Endodermal cell (in vitro differentiated cells): ENCODE data around the gene MYBBP1A. TPM values are rescaled to one million over a fixed set of nuclear protein-coding genes. Genes with fewer than 3 reads are reported as not detected.

ENCODE experiments used
- DNase-seq: peaks from one replicate; pipeline ENCODE4 v3.0.0-alpha.2; 2017
- H3K27ac ChIP-seq: 2 replicates; pipeline ENCODE4 v1.5.1; 2013; ENCODE audit warnings: mild to moderate bottlenecking, low read depth, low read length, moderate library complexity
- H3K27me3 ChIP-seq: 2 replicates; pipeline ENCODE4 v1.6.1; 2013; ENCODE audit warnings: mild to moderate bottlenecking, low read length, moderate library complexity; ENCODE audit not compliant: insufficient read depth, control insufficient read depth, poor library complexity, severe bottlenecking
- H3K36me3 ChIP-seq: 2 replicates; pipeline ENCODE4 v1.7.0; 2013; ENCODE audit warnings: mild to moderate bottlenecking, low read length, moderate library complexity; ENCODE audit not compliant: control insufficient read depth, insufficient read depth
- H3K4me1 ChIP-seq: one replicate; pipeline ENCODE4 v1.7.0; 2013; ENCODE audit warnings: low read length; ENCODE audit not compliant: control insufficient read depth, insufficient read depth
- H3K4me3 ChIP-seq: 2 replicates; pipeline ENCODE4 v1.5.1; 2013; ENCODE audit warnings: mild to moderate bottlenecking, low read length, moderate library complexity
- H3K9ac ChIP-seq: 2 replicates; pipeline ENCODE4 v1.6.1; 2013; ENCODE audit warnings: mild to moderate bottlenecking, low read length, moderate library complexity; ENCODE audit not compliant: poor library complexity, severe bottlenecking; ENCODE audit errors: extremely low read depth
- H3K9me3 ChIP-seq: 2 replicates; pipeline ENCODE4 v1.6.1; 2013; ENCODE audit warnings: mild to moderate bottlenecking, low read length, moderate library complexity; ENCODE audit not compliant: control insufficient read depth
- H3K27ac Mint-ChIP-seq: 2 replicates; pipeline ENCODE4 v1.8.0; 2020; ENCODE audit warnings: mixed read lengths
- H3K27me3 Mint-ChIP-seq: 2 replicates; pipeline ENCODE4 v1.8.0; 2021; ENCODE audit warnings: mild to moderate bottlenecking, mixed read lengths; ENCODE audit not compliant: insufficient read depth
- H3K36me3 Mint-ChIP-seq: 2 replicates; pipeline ENCODE4 v1.8.0; 2020; ENCODE audit warnings: low read depth, mixed read lengths
- H3K4me1 Mint-ChIP-seq: 2 replicates; pipeline ENCODE4 v1.8.0; 2020; ENCODE audit warnings: mixed read lengths
- H3K4me3 Mint-ChIP-seq: 2 replicates; pipeline ENCODE4 v1.8.0; 2020; ENCODE audit warnings: mild to moderate bottlenecking, moderate library complexity, mixed read lengths
- H3K9me3 Mint-ChIP-seq: 2 replicates; pipeline ENCODE4 v1.8.0; 2020; ENCODE audit warnings: mild to moderate bottlenecking, mixed read lengths
- CTCF ChIP-seq: fragments of 200-600 bp; sonication (generic); conservative IDR thresholded peaks from 2 replicates; pipeline ENCODE4 v1.5.0; 2021; ENCODE audit warnings: antibody characterized with exemption, mild to moderate bottlenecking
- WGBS, 2 experiments: methylation state at CpG; one replicate each; pipeline versions ENCODE4 v1.1.5 to v1.1.7; 2013; ENCODE audit warnings: missing lambda C conversion rate in 2 of 2, mixed read lengths in 1 of 2; ENCODE audit not compliant: insufficient coverage in 1 of 2, insufficient read length in 1 of 2; 5-methylcytosine and 5-hydroxymethylcytosine counted together
- total RNA-seq, 2 donors: library from RNA; stranded (reverse); fragmentation: NEBNext Ultra II Directional in 1 of 2; extraction: Animal tissue kit (Norgen Biotek cat#: 25700) in 1 of 2; gene quantifications; 2 replicates in 1 of 2; 3 replicates in 1 of 2; pipeline ENCODE4 v1.2.1, GENCODE V29; 2021

Gene MYBBP1A
- total RNA-seq, 2 donors from 2014 or later: 55.6 to 70.9 TPM

DNA sequence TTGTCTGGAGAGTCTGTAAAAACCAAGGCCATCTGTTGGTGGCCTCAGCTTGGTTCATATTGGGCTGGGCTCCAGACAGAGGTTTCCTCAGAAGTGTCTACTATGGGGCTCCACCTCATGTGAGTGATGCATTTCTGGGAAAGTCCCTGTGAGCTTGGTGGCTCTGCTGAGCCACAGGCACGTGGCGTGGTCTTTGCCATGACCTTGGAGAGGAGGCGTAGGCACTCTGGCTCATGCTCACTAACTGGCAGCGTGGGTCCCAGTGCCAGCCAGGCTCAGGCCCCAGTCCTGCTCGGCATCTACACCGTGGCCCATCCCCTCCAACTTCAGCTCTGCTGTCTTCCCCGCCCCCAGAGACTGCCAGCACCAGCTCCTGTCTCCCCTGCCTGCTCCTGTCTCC lies 18.5 kb upstream of the MYBBP1A start:
- Histone ChIP-seq H3K9ac (no peak overlapping the region), H3K4me3 (no peak overlapping the region), H3K36me3 (no peaks in the 10 kb centered on the region), H3K9me3 (no peaks in the 10 kb centered on the region), H3K4me1 (peaks cover 9% of the 10 kb centered on the region), H3K27ac (no peak overlapping the region), H3K27me3 (no peaks in the 10 kb centered on the region)
- Mint-ChIP-seq H3K27ac (no peak overlapping the region), H3K4me3 (no peak overlapping the region), H3K36me3 (no peaks in the 10 kb centered on the region), H3K27me3 (peaks cover 5% of the 10 kb centered on the region), H3K4me1 (peaks cover 7% of the 10 kb centered on the region), H3K9me3 (peaks cover 5% of the 10 kb centered on the region)
- WGBS, 2 experiments: 57 to 84% methylated on average over 3 to 7 of the region's 7 CpGs
- no peak for DNase-seq
- TF ChIP-seq CTCF: no peak

DNA sequence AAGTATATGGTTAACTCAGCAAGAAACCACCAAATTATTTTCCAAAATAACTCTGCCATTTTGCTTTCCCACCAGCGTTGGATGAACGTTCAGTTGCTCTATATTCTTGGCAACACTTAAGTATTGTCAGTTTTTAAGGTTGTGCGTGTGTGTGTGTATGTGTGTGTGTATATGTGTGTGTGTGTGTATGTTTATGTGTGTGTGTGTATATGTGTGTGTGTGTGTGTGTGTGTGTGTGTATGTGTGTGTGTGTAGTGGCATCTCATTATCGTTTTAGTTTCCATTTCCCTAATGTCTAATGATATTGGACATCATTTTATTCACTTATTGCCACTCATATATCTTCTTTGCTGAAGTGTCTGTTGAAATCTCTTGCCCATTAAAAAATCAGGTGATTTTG lies 17.9 kb upstream of the MYBBP1A start:
- Mint-ChIP-seq H3K4me1 (peaks cover 7% of the 10 kb centered on the region), H3K4me3 (no peak overlapping the region), H3K27ac (no peak overlapping the region), H3K27me3 (peaks cover 5% of the 10 kb centered on the region), H3K9me3 (peaks cover 5% of the 10 kb centered on the region), H3K36me3 (no peaks in the 10 kb centered on the region)
- WGBS, 2 experiments: 97% methylated on average over 3 of the region's 4 CpGs; no CpG with 5 or more reads in 1 of the 2 experiments
- Histone ChIP-seq H3K4me1 (peaks cover 9% of the 10 kb centered on the region), H3K27ac (no peak overlapping the region), H3K4me3 (no peak overlapping the region), H3K36me3 (no peaks in the 10 kb centered on the region), H3K9me3 (no peaks in the 10 kb centered on the region), H3K9ac (no peak overlapping the region), H3K27me3 (no peaks in the 10 kb centered on the region)
- no peak for DNase-seq
- no peak for TF ChIP-seq CTCF

DNA sequence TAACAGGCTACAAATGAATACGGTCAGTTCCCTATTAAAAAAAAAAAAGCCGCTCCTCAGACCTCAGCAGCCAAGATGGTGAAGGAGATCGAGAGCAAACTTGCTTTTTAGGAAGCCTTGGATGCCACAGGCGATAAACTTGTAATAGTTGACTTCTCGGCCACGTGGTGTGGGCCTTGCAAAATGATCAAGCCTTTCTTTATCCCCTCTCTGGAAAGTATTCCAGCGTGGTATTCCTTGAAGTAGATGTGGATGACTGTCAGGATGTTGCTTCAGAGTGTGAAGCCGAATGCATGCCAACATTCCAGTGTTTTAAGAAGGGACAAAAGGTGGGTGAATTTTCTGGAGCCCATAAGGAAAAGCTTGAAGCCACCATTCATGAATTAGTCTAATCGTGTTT lies 16.9 kb upstream of the MYBBP1A start:
- no peaks in the 10 kb centered on the region for H3K9me3 ChIP-seq
- H3K9ac ChIP-seq: no peak overlapping the region
- no peaks in the 10 kb centered on the region for H3K27me3 ChIP-seq
- Mint-ChIP-seq H3K27ac (no peak overlapping the region), H3K4me3 (no peak overlapping the region), H3K4me1 (peaks cover 7% of the 10 kb centered on the region), H3K36me3 (no peaks in the 10 kb centered on the region), H3K27me3 (peaks cover 5% of the 10 kb centered on the region), H3K9me3 (no peaks in the 10 kb centered on the region)
- peaks cover 7% of the 10 kb centered on the region for H3K4me1 ChIP-seq
- no peak for TF ChIP-seq CTCF
- no peak for DNase-seq
- H3K4me3 ChIP-seq: no peak overlapping the region
- WGBS, 2 experiments: 88 to 93% methylated on average over 8 of the region's 9 CpGs
- no peaks in the 10 kb centered on the region for H3K36me3 ChIP-seq
- H3K27ac ChIP-seq: no peak overlapping the region
